Renal pelvis (tissue), 4 donors: ENCODE measurements around the gene UTF1. TPM values are rescaled to one million over a fixed set of nuclear protein-coding genes. Genes with fewer than 3 reads are reported as not detected.

Experiments
- DNase-seq: peaks from one replicate; pipeline ENCODE4 v3.0.0-alpha.2; 2013
- polyA plus RNA-seq, 3 donors: library from polyadenylated mRNA; unstranded; fragments of 120-200 nt; gene quantifications; one replicate each; pipeline ENCODE4 v1.2.1, GENCODE V29; 2013; ENCODE audit not compliant: insufficient read length in 3 of 3

The UTF1 gene
- polyA plus RNA-seq, 3 donors, result 0.11 to 0.19 TPM; not detected in 1

- DNase-seq, result no peak
Observed at GRCh38 chr10:133277277-133277992, 47.4 kb downstream of the UTF1 start.

- no peak for DNase-seq
Observed at GRCh38 chr10:133277993-133278576, 48.1 kb downstream of the UTF1 start.

- DNase-seq, result peak; percentile 55
Observed at GRCh38 chr10:133278577-133279265, 48.7 kb downstream of the UTF1 start.

GRCh38 chr10:133279326-133280226 is 49.6 kb downstream of the UTF1 start:
- DNase-seq, result no peak

GRCh38 chr10:133280391-133281059 is 50.5 kb downstream of the UTF1 start:
- DNase-seq, result no peak

- DNase-seq, result no peak
Observed at GRCh38 chr10:133281084-133281483, 51.1 kb downstream of the UTF1 start.

Other genes with a start within 250 kb of the UTF1 start
- 1 to 10 TPM; 1.3 to 2.4 (median 1.9) TPM for gene ADGRA1, start 142.3 kb upstream of the UTF1 start, polyA plus RNA-seq
- gene KNDC1, start 70.0 kb upstream of the UTF1 start, polyA plus RNA-seq, result 10 to 100 TPM in 2 of 3 donors, 1 to 10 TPM in 1; 7.0 to 10.3 (median 10.1) TPM
- gene VENTX, start 7.6 kb downstream of the UTF1 start, polyA plus RNA-seq, result under 1 TPM; 0.14 to 0.27 (median 0.25) TPM
- gene ADAM8, start 46.7 kb downstream of the UTF1 start, polyA plus RNA-seq, result 1 to 10 TPM; 2.2 to 5.0 (median 4.0) TPM
- gene TUBGCP2, start 78.7 kb downstream of the UTF1 start, polyA plus RNA-seq, result 10 to 100 TPM; 59.0 to 75.5 (median 74.7) TPM
- gene ZNF511, start 78.7 kb downstream of the UTF1 start, polyA plus RNA-seq, result 10 to 100 TPM; 33.1 to 52.8 (median 40.8) TPM
- under 1 TPM; 0.20 to 0.25 (median 0.24) TPM for gene CALY, start 106.7 kb downstream of the UTF1 start, polyA plus RNA-seq
- 1 to 10 TPM; 5.9 to 6.5 (median 6.4) TPM for gene PRAP1, start 117.2 kb downstream of the UTF1 start, polyA plus RNA-seq
- 10 to 100 TPM; 20.8 to 25.1 (median 24.3) TPM for gene FUOM, start 127.8 kb downstream of the UTF1 start, polyA plus RNA-seq
- gene ECHS1, start 143.1 kb downstream of the UTF1 start, polyA plus RNA-seq, result 100 to 1,000 TPM; 143 to 155 (median 153) TPM
- gene PAOX, start 149.0 kb downstream of the UTF1 start, polyA plus RNA-seq, result 1 to 10 TPM; 6.7 to 8.4 (median 6.7) TPM
- gene MTG1, start 163.9 kb downstream of the UTF1 start, polyA plus RNA-seq, result 10 to 100 TPM; 65.7 to 92.6 (median 90.0) TPM
- 1 to 10 TPM; 4.6 to 6.7 (median 6.1) TPM for gene SPRN, start 194.4 kb downstream of the UTF1 start, polyA plus RNA-seq
- gene SCART1, start 223.7 kb downstream of the UTF1 start, polyA plus RNA-seq, result 1 to 10 TPM; 1.6 to 4.9 (median 3.5) TPM